Skeletal muscle cell (primary cell): ENCODE data around the gene BCL7C.
"Not testable (repeated sequence)": the region's sequence is repeated elsewhere in the genome, so short reads cannot be mapped to it uniquely, and the experiment has no call there.

ENCODE experiments used
- DNase-seq: peaks from one replicate; pipeline ENCODE4 v3.0.0-alpha.2; 2010; ENCODE audit warnings: low read depth
- H3K4me3 ChIP-seq: 2 replicates; pipeline ENCODE4 v1.5.1; 2011; ENCODE audit warnings: low read depth, mild to moderate bottlenecking, control low read depth, low read length, moderate library complexity

Gene BCL7C

DNA sequence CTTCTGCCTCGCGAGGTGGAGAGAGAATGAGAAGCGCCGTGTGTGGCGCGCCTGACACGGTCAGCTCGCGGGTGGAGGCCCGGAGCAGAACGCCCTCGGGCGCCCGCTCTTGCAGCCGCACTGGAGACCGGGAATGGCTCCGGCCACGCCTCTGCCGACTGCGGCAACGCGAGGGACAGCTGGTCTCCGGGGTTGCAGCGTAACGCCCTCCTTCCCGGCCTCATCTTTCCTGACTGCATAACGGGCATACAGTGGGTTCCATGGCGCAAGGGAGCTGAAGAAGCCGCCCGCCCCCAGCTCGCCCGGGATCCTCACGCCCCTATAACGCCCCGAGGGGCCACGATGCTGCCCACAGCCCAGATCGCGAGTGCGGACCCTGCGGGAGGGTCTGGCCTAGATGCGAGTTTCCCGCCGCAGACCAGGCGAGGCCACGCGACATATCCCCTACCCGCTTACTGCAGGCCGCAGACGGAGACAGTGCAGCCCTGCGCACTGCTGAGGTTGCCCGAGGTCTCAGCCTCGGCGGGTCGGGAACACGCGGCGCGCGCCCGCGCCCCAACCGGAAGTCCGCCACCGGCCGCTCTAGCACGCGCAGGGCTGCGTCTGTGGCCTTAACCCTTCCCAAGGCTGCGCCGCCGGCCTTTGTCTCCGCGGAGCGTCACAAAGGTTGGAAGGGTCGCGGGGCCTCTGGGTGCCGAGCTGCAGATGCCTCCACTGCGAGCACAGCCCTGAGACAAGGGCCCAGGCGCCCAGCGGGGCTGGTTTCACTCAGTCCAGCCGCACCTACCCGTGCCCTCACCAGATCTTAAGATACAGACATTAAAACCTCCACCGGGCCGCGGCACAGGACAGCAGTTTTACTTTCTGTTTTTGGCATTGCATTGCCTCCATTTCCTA is 18.8 kb downstream of the BCL7C start:
- peak; percentile 67 for DNase-seq

DNA sequence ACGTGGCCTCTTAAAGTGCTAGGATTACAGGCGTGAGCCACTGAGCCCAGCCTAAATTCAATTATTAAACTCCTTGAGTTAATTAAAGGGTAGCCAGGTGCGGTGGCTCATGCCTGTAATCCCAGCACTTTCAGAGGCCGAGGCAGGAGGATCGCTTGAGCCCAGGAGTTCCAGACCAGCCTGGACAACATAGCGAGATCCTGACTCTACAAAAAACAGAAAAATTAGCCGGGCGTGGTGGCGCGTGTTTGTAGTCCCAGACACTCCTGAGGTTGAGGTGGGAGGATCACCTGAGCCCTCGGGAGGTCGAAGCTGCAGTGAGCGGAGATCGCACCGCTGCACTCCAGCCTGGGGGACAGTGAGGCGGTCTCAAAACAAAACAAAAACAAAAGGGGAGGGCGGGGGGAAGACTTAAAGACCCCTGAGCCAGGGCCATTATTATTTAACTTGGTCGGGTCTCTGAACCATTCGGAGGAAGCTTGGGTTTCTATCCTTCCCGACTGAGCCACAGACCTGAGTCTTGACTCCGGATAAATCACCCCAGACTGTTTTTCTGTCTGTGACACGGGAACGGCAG is 19.5 kb downstream of the BCL7C start:
- H3K4me3 ChIP-seq, result peak overlapping the region; percentile 64
- DNase-seq, result no peak

More for the DNA sequence above, 18.8 kb downstream of the BCL7C start:
- H3K4me3 ChIP-seq, result peak overlapping the region; percentile 64

DNA sequence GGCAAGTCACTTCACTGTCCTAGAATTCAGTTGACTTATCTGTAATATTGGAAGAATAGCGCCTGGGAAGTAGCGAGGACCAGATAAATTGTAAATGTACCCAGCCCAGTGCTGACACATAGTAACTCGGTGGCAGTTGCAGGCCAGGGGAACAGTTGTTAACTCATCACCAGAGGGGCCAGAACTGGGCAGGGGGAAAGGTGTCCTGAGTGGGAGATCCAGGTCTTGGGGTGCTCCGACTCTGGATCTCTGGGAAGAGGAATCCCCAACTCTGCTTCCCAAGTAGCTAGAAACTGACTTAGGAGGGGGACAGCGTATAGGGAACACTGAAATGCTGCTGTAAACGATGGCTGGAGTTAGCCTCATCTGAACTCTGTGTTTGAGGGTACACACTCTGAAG is 23.0 kb downstream of the BCL7C start:
- no peak overlapping the region for H3K4me3 ChIP-seq
- no peak for DNase-seq

DNA sequence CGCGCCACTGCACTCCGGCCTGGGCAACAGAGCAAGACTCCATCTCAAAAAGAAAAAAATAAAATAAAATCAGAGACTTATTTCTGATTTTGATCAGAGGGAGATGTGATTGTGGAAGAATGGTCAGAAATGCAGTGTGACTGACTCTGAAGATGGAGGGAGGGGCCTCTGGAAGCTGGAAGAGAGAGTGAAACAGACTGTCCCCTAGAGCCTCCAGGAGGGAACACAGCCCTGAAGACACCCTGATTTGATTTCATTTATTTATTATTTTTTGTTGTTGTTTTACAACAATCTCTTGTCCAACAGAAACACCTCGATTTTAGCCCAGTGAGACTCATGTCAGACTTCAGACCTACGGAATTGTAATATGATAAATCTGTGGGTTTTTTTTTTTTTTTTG is 26.1 kb downstream of the BCL7C start:
- H3K4me3 ChIP-seq, result no peak overlapping the region
- DNase-seq, result no peak

DNA sequence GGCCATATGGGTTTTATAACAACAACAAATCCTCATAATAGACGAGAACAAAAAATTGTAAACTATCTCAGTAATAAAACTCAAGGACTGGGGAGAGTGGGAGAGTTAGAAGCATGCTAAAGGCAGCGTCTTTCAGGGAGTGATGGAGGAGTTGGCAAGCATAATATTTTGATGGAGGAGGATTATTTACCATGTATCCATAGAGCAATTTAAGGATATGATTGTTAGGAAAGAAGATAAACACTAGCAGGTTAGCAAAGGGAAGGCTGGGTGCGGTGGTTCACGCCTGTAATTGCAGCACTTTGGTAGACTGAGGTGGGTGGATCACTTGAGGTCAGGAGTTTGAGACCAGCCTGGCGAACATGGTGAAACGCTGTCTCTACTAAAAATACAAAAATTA is 27.8 kb downstream of the BCL7C start:
- no peak overlapping the region for H3K4me3 ChIP-seq
- DNase-seq, result no peak

DNA sequence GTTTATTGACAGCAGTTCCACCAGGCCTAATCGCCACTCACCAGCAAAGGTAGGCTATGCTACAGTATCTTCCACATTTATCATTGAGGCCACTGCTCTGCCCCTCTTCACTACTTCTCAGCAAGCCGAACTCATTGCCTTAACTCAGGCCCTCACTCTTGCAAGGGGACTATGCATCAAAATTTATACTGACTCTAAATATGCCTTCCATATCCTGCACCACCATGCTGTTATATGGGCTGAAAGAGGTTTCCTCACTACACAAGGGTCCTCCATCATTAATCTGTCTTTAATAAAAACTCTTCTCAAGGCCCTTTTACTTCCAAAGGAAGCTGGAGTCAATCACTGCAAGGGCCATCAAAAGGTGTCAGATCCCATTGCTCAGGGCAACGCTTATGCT is 30.7 kb downstream of the BCL7C start:
- DNase-seq, H3K4me3 ChIP-seq: not testable (repeated sequence)

DNA sequence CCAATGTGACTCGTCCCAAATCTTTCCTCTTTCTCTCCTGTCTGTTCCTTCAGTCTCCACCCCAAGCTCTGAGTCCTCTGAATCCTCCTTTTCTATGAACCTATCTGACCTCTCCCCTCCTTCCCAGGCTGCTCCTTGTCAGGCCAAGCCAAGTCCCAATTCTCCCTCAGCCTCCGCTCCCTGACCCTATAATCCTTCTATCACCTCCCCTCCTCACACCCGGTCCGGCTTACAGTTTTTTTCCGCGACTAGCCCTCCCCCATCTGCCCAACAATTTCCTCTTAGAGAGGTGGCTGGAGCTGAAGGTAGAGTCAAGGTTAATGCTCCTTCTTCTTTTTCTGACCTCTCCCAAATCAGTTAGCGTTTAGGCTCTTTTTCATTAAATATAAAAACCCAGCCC is 33.1 kb downstream of the BCL7C start:
- not testable (repeated sequence) for DNase-seq, H3K4me3 ChIP-seq

DNA sequence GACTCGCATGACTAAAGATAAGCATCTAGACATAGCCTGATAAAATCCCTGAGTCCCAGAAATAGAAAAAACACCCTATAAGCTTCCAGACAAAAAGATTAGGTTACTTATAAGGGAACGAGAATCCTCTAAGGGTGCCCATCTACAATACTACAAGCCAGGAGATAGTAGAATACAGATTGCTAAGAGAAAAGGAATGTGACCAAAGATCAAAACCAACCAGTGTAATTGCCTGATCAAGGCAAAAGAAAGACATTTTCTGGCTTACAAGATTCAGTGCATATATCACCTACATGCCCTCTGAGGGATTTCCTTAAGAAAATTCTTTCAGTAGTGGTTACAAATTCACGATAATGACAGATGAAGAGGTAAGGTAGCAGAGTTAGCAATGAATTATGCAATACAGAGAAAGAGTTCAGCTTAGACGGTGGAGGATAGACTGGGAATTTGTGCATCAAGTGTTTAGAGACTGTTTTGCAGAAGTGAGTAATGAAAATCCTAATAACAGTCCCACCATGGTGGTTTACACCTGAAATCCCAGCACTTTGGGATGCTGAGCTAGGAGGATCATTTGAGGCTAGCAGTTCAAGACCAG is 35.0 kb downstream of the BCL7C start:
- DNase-seq, result no peak
- no peak overlapping the region for H3K4me3 ChIP-seq

DNA sequence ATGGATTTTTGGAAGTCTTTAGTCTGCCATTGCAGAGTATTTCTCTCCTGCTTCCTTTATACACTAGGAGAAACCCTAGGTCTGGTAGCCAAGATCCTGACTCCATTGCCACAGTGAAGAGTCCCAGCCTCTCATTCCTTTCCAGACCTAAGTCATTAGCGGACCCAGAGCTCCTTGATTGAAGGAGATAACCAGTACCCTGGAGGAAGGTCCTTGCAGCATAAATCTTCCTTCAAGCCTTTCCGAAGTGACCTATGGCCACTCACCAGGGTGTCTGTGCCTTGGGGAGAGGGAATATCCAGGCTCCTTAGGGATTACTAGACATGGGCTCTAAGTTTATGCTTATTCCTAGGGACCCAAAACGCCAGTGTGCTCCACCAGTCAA is 35.8 kb downstream of the BCL7C start:
- H3K4me3 ChIP-seq, result no peak overlapping the region
- DNase-seq, result no peak

DNA sequence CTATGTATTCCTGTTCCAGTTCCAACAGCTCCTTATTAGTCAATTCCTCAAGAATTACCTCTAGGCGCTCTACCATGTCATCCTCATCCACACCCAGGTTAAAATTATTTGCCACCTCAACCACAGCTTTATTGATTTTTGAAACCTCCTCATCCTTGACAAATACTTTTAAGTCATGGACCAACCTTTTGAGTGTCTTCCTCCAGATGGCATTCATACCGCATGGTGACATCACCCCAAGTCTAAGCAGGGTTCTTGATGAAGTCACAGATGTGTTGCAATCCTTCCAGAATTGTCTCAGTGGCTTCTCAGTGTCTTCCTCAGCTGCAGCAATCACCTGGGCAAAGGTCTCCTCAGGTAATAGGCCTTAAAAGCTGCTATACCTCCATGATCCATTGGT is 40.1 kb downstream of the BCL7C start:
- no peak for DNase-seq
- no peak overlapping the region for H3K4me3 ChIP-seq

DNA sequence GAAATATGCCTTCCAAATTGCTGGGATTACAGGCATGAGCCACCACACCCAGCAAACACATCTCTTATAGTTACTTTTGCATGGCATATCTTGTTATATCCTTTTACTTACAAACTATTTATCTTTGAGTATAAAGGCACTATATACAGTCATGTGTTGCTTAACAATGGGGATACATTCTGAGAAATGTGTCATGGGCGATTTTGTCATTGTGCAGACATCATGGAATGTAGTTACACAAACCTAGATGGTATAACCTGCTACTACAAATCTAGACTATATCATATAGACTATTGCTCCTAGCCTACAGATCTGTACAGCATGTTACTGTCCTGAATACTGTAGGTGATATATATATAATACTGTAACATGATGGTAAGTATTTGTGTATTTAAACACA is 43.6 kb downstream of the BCL7C start:
- no peak for DNase-seq
- no peak overlapping the region for H3K4me3 ChIP-seq

DNA sequence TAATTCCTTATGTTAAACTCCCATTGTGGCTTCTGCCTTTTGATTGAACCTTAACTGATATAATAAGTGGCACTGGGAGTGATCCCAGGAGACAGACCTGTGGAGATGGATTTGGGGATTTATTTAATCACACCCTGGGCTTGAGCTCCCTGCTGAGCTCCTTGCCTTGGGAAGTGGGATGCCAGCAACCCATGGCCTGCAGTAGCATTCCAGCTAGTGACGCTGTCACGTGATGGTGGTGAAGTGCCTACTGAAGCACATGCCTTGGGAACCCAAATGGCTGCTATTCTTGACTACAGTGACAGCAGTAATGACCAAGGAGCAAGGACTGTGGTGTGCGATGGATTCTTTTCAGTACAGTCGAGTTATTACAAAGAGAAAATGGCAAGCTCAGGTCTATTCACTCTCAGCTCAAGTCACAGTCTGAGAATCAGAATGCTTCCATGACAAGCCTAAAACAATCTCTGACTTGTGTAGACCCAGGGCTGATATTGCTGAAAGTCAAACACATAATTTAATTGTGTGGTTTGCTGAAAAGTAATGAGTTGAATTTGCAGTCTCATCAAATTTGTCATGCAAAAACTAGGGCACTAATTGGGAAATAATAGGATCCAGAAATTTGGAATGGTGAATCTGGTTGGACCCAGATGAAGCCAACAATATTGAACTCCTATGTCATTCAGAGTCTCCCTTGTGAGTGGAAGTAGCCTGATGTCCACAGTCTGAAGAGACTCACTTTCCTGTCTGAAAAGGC is 47.1 kb downstream of the BCL7C start:
- no peak overlapping the region for H3K4me3 ChIP-seq
- no peak for DNase-seq

DNA sequence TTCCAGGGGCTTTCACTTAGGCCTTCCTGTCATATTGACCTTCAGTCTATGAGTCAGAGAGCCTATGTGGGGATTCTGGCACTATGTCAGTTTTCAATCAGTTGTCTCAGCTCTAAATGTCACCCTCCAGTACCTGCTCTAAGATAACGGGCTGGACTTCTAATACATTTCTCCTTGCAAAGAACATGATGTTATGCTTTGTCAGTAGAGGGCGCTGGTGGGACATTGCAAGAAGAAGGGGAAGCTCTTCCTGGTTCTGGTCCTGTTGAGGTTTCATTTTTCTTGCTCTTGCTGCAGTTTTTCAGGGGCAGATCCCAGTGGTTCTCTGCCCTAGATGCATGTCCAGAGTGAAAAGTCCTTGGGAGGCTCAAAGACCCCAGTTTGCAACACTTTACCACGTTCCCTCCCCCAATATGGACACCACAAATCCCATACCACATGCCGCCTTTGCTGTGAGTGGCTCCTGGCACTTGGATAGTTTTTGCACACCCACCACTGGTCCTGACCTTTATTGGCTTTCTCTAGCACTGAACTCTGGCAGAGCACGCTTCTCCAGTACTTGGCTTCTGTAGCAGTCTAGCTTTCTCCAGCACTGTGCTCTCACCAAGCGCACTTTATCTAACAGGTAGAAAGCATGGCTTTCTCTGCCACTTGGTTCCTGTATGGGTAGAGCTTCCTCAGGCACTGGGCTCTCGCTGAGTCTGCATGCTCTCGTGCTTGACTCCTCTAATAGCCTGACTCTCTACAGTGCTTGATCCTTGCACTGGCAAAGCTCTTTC is 49.0 kb downstream of the BCL7C start:
- peak; percentile 55 for DNase-seq
- no peak overlapping the region for H3K4me3 ChIP-seq

DNA sequence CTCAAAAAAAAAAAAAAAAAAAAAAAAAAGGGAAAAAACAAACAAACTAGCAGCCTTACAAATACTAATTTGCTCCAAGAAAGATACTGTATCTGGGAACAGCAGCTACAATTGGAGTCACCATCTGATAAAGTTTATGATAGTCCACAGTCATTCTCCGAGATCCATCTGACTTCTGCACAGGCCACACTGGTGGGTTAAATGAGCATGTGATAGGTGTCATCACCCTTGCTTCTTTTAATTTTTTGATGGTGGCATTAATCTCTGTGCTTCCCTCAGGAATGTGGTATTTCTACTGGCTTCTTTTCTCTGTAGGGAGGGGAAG is 49.6 kb downstream of the BCL7C start:
- no peak for DNase-seq
- H3K4me3 ChIP-seq, result no peak overlapping the region

DNA sequence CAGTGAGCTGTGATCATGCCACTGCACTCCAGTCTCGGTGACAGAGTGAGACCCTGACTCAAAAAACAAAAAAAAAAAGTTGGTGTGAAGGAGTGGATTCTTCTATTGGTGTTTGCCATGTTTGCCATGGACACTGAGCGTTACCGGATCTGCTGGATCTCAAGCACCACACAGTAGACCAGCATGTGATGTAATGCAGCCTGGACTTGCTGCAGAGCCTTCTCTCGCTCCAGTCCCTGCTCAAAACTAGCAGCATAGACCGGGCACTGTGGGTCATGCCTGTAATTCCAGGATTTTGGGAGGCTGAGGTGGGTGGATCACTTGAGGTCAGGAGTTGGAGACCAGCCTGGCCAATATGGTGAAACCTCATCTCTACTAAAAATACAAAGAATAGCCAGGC is 50.4 kb downstream of the BCL7C start:
- no peak overlapping the region for H3K4me3 ChIP-seq
- DNase-seq, result no peak

DNA sequence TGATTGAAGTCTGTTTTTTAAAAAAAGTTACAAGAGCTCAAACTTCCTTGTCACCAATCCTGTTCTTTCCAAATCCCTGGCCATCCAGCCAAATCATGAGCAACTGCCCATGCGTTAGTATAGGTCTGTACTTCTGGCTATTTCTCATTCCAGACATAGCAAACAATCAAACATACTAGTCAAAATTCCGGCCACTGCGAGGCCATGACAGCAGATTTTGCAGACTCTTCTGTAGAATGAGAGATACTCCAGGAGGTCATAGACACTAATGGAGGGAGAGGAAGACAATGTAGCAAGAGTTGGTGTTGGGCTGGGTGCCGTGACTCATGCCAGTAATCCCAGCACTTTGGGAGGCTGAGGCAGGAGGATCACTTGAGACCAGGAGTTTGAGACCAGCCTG is 50.9 kb downstream of the BCL7C start:
- no peak overlapping the region for H3K4me3 ChIP-seq
- DNase-seq, result no peak

DNA sequence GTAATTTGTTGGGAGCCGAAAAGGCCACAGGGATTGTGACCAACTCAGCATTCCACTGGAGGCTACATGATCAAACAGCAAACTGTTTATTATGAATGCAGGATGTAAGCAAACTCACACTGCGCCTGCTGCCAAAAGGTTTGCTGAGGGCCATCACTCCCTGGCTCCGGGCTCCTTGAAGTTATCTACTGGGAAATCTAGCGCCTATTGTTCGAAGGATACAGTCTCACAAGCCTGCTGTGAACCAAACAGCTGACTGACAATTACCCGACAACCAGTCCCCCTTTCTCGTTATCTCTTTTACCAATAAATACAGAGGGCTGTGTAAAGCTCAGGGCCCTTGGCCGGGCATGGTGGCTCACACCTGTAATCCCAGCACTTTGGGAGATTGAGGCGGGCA is 52.5 kb downstream of the BCL7C start:
- no peak overlapping the region for H3K4me3 ChIP-seq
- DNase-seq, result no peak

DNA sequence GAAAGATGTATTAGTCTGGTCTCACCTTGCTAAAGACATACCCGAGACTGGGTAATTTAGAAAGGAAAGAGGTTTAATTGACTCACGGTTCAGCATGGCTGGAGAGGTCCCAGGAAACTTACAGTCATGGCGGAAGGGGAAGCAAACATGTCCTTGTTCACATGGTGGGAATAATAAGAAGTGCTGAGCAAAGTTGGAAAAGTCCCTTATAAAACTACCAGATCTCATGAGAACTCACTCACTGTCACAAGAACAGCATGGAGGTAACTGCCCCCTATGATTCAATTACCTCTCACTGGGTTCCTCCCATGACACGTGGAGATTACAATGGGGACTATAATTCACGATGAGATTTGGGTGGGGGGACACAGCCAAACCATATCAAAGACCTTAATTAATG is 53.3 kb downstream of the BCL7C start:
- H3K4me3 ChIP-seq, result no peak overlapping the region
- no peak for DNase-seq

DNA sequence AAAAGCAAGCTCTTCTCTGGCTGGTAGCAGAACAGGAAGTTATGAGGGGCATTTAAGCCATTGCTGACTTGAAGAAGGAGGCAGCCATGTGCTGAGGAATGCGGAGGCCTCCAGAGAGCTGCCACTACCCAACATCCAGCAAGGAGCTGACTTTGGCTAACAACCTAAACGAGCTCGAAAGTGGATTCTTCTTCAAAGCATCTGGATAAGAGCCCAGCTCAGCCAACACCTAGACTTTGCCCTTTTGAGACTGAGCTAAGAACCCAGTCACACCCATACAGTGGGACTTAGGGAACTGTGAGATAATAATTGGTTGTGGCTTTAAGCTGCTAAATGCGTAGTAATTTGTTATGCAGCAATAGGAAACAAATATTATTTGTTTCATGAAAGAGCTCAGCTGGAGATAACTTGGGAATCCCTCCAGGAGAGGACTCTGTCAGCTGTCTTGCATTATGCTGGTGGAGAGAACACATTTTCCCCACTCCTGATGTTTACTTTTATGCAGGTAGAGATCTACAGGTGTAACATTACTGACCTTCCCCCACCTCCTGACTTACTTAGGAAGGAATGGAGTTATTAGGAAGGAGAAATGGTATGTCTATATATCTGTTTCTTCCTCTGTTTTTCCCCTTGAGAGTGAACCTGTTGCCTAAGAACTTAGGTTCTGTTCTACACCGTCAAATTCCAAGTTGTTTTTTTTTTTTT is 54.2 kb downstream of the BCL7C start:
- H3K4me3 ChIP-seq, result no peak overlapping the region
- DNase-seq, result no peak
